ENCODE data around the gene PLA2G12A.
"Not testable (repeated sequence)": the region's sequence is repeated elsewhere in the genome, so short reads cannot be mapped to it uniquely, and the experiment has no call there.

Gene PLA2G12A

GRCh38 chr4:109728385-109728784 lies 1.5 kb downstream of the PLA2G12A start:
- DNase-seq (ENCODE audit: low spot score): no peak

GRCh38 chr4:109723110-109723509 lies 6.8 kb downstream of the PLA2G12A start:
- no peak for DNase-seq (ENCODE audit: low spot score)

- no peak for DNase-seq (ENCODE audit: low spot score)
These were observed 7.5 kb downstream of the PLA2G12A start for GRCh38 chr4:109722357-109722756.

GRCh38 chr4:109721033-109721432 lies 8.8 kb downstream of the PLA2G12A start:
- DNase-seq (ENCODE audit: low spot score): peak; percentile 15

- DNase-seq (ENCODE audit: low spot score): no peak
These were observed 10.3 kb downstream of the PLA2G12A start for GRCh38 chr4:109719604-109720003.

GRCh38 chr4:109718759-109719158 lies 11.1 kb downstream of the PLA2G12A start:
- DNase-seq (ENCODE audit: low spot score): no peak

- DNase-seq (ENCODE audit: low spot score): no peak
These were observed 16.4 kb downstream of the PLA2G12A start for GRCh38 chr4:109713500-109713899.

- no peak for DNase-seq (ENCODE audit: low spot score)
These were observed 20.9 kb downstream of the PLA2G12A start for GRCh38 chr4:109708990-109709389.

- no peak for DNase-seq (ENCODE audit: low spot score)
These were observed 21.4 kb downstream of the PLA2G12A start for GRCh38 chr4:109708435-109708834.

GRCh38 chr4:109703664-109704361 lies 26.1 kb downstream of the PLA2G12A start:
- DNase-seq (ENCODE audit: low spot score): no peak

- peak; percentile 82 for DNase-seq (ENCODE audit: low spot score)
These were observed 26.8 kb downstream of the PLA2G12A start, which contains the start of gene CASP6 for GRCh38 chr4:109702950-109703663. CASP6 (minus strand) TSS chr4:109703445; CDS start chr4:109703395, 50 bp downstream.

GRCh38 chr4:109701566-109702410 lies 28.1 kb downstream of the PLA2G12A start:
- DNase-seq (ENCODE audit: low spot score): no peak

GRCh38 chr4:109699553-109700225 lies 30.2 kb downstream of the PLA2G12A start:
- no peak for DNase-seq (ENCODE audit: low spot score)

GRCh38 chr4:109698656-109699055 lies 31.2 kb downstream of the PLA2G12A start:
- DNase-seq (ENCODE audit: low spot score): no peak

GRCh38 chr4:109691411-109691920 lies 38.4 kb downstream of the PLA2G12A start:
- DNase-seq (ENCODE audit: low spot score): no peak

GRCh38 chr4:109690690-109691410 lies 39.0 kb downstream of the PLA2G12A start:
- no peak for DNase-seq (ENCODE audit: low spot score)

GRCh38 chr4:109684727-109685126 lies 45.1 kb downstream of the PLA2G12A start:
- no peak for DNase-seq (ENCODE audit: low spot score)

GRCh38 chr4:109683621-109684253 lies 46.1 kb downstream of the PLA2G12A start:
- DNase-seq (ENCODE audit: low spot score): no peak

GRCh38 chr4:109682875-109683274 lies 47.0 kb downstream of the PLA2G12A start:
- DNase-seq (ENCODE audit: low spot score): no peak

- DNase-seq (ENCODE audit: low spot score): not testable (repeated sequence)
These were observed 50.9 kb downstream of the PLA2G12A start for GRCh38 chr4:109678925-109679324.

GRCh38 chr4:109678472-109678871 lies 51.4 kb downstream of the PLA2G12A start:
- DNase-seq (ENCODE audit: low spot score): not testable (repeated sequence)
